NCI-H748 treated with DMSO at 0.1 percent for 48 hours (cell line): ENCODE results near the gene ZNF574.

Source experiments
- DNase-seq: peaks from one replicate; lab custom pipeline; 2025; lab: John Stamatoyannopoulos, UW

The ZNF574 gene

DNA sequence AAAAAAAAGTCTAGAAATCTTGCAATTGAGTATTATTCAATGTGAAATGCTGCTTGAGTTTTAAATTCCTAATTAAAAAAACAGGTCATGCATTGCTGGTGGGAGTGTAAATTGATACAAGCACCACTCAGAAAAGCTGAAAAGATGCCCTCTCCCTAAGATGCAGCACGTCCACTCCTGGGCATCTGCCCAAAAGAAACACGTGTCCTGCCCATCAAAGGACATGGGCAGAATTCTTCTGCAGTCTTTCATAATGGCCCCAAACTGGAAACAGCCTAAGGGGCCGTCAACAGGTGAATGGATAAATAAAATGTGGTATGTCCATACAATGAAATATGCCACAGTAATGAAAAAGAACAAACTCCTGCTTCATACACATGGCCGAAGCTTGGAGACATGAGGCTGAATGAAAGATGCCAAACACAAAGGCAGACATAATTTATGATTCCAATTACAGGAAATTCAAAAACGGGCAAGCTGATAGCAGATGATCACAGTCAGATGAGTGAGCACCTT lies 48.5 kb downstream of the ZNF574 start:
- no peak for DNase-seq

DNA sequence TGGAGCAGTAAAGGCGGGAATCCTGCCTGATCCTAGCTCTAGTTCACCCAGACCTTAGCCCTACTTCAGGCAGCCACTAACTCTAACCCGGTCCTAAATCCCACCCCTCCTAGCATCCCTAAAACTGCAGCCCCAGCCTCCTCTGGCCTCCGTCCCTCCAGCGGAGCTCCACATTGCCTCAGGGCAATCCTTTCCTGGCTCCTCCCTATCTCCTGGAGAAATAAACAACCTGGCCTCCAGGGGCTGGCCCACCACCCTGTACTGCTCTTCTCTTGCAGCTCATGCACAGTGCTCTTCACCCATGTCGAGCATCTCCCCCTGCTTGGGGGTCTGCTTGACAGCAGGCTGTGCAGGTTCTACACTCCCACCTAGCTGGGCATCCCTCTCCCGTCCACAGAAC lies 49.6 kb downstream of the ZNF574 start:
- DNase-seq = no peak

DNA sequence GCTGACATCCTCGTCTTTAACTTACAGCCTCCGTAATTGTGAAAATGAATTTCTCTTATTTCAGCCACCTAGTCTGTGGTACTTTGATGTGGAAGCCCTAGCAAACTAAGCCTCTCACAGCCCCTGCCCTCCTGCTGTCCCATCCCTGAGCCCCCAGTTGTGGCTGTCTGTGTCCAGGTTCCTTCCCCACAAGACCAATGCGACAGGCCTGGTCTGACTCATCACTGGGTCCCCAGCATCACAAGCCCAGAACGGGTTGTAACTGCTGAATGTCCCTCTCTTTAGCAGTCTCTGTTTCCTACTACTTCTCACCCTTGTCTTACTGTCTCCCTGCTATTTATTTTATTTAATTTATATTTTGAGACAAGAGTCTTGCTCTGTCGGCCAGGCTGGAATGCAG lies 50.6 kb downstream of the ZNF574 start:
- DNase-seq = no peak

DNA sequence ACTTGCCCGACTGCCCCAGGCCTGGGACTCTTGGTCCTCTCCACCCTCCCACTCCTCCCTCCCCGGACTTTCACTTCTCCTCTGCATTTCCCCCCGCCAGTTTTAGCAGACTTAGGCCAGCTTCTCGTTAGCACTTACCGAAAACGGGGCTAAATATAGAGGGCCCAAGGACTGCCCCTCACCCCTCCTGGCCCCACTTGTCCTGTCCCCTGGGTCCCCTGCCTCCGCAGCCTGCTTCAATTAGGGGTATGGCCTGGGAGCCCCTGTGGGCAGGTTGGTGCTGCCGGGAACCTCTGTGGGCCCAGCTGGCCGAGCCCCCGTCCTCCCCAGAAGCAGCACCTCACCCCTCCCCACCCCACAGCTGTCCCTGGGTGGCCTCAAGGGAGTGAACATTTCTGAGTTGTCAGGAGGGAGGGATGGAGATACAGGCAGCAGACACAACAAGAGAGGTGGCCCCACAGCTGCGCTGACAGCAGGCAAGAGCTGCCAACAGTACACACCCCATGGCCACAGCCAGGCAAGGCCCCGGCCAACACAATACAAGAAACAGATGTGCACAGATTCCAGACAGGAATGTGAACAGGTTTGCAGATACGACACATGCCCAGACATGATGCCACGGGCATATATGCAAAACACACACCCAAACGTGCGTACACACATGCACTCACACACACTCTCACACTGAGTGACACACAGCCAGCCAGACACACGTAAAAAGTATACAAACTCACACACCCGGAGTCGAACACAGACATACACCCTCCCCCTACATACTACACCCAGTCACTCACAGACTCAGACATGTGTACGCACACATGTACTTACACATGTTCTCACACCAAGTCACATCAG lies 53.7 kb downstream of the ZNF574 start:
- DNase-seq = no peak

DNA sequence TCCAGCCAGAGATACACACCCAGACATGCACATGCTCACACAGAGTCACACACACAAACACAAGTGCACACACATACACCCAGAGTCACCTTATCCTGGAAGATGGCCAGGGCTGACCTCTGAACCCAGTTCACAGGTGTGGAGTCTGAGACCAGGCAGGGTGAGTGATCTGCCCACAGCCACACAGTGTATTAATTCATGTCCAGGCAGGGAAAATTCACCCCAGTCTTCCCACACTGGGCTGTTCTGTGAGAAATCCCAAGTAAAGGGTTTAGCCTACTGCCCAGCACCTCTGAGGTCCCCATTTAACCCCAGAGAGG lies 54.2 kb downstream of the ZNF574 start:
- no peak for DNase-seq
